Tibial artery (tissue), 4 donors: ENCODE measurements around the gene ARNT2.
A peak's percentile ranks its signal among the peaks of the same experiment; 100 is the strongest.

Experiments used
- DNase-seq, 2 donors: peaks; one replicate each; pipeline ENCODE4 v3.0.0-alpha.2; 2019
- H3K27ac ChIP-seq, 2 donors: fragments of 200-600 bp; sonication (generic) in 1 of 2; 1 replicate in 1 of 2; 2 replicates in 1 of 2; pipeline ENCODE4 v1.5.1; 2018 to 2019; ENCODE audit warnings: mild to moderate bottlenecking in 1 of 2
- H3K27me3 ChIP-seq, 2 donors: fragments of 200-600 bp; sonication (generic) in 1 of 2; one replicate each; pipeline versions ENCODE4 v1.5.1 to v1.6.0; 2016 to 2019
- H3K36me3 ChIP-seq, 3 donors: fragments of 200-600 bp; sonication (generic) in 2 of 3; one replicate each; pipeline ENCODE4 v1.5.1; 2016 to 2019; ENCODE audit warnings: mild to moderate bottlenecking in 2 of 3
- H3K4me1 ChIP-seq, 4 donors: fragments of 200-600 bp; sonication (generic) in 2 of 4; 1 replicate in 3 of 4; 2 replicates in 1 of 4; pipeline ENCODE4 v1.5.1; 2016 to 2019
- H3K4me3 ChIP-seq, 2 donors: fragments of 200-600 bp; sonication (generic) in 1 of 2; 1 replicate in 1 of 2; 2 replicates in 1 of 2; pipeline ENCODE4 v1.5.1; 2018 to 2019; ENCODE audit warnings: mild to moderate bottlenecking in 2 of 2
- H3K9me3 ChIP-seq, 3 donors: fragments of 200-600 bp; sonication (generic) in 1 of 3; one replicate each; pipeline ENCODE4 v1.5.1; 2016 to 2019
- CTCF ChIP-seq, 2 experiments: fragments of 200-600 bp in 1 of 2; fragments of 450-650 bp in 1 of 2; IDR thresholded peaks; one replicate each; pipeline ENCODE4 v1.5.1; 2017 to 2019; ENCODE audit warnings: antibody characterized with exemption in 2 of 2, mild to moderate bottlenecking in 1 of 2, moderate library complexity in 1 of 2
- intact Hi-C: fragments of 100-400 bp; cut with DNase I; formaldehyde crosslinking; loops from one replicate; pipeline ENCODE4 v1.15.0; 2023; ENCODE audit warnings: low total_unique reads

The ARNT2 gene

GRCh38 chr15:80578206-80578595 lies 174.0 kb downstream of the ARNT2 start:
- TF ChIP-seq CTCF (IDR thresholded peaks at IDR 0.05): no peak
- Histone ChIP-seq H3K9me3 (no peaks in the 10 kb centered on the region), H3K27me3 (no peaks in the 10 kb centered on the region), H3K4me1 (no peaks in the 10 kb centered on the region), H3K36me3 (peaks cover 24 to 70% (median 34%) of the 10 kb centered on the region in 3 donors), H3K27ac (no peak overlapping the region), H3K4me3 (no peak overlapping the region)
- peak in 1 of 2 donors; percentile 16 for DNase-seq
- intact Hi-C loops: no loop called here

- no peak overlapping the region for H3K27ac ChIP-seq
- no peak for TF ChIP-seq CTCF (IDR thresholded peaks at IDR 0.05)
- DNase-seq: peak in 1 of 2 donors; percentile 15
- no peaks in the 10 kb centered on the region for H3K9me3 ChIP-seq
- intact Hi-C loops: no loop called here
- H3K27me3 ChIP-seq: no peaks in the 10 kb centered on the region
- no peaks in the 10 kb centered on the region for H3K4me1 ChIP-seq
- H3K36me3 ChIP-seq: peaks cover 24 to 76% (median 34%) of the 10 kb centered on the region in 3 donors
- H3K4me3 ChIP-seq: no peak overlapping the region
Measured at GRCh38 chr15:80578871-80579270, 174.7 kb downstream of the ARNT2 start.

GRCh38 chr15:80579611-80580010 lies 175.4 kb downstream of the ARNT2 start:
- no peaks in the 10 kb centered on the region for H3K9me3 ChIP-seq
- no peak overlapping the region for H3K27ac ChIP-seq
- no peak overlapping the region for H3K4me3 ChIP-seq
- no peaks in the 10 kb centered on the region for H3K27me3 ChIP-seq
- intact Hi-C loops: no loop called here
- peak in 1 of 2 donors; percentile 0 for DNase-seq
- TF ChIP-seq CTCF (IDR thresholded peaks at IDR 0.05): no peak
- no peaks in the 10 kb centered on the region for H3K4me1 ChIP-seq
- peaks cover 21 to 75% (median 29%) of the 10 kb centered on the region in 3 donors for H3K36me3 ChIP-seq

- Histone ChIP-seq H3K4me3 (no peak overlapping the region), H3K27me3 (no peaks in the 10 kb centered on the region), H3K36me3 (peaks cover 16 to 74% (median 25%) of the 10 kb centered on the region in 3 donors), H3K9me3 (no peaks in the 10 kb centered on the region), H3K4me1 (no peaks in the 10 kb centered on the region), H3K27ac (no peak overlapping the region)
- intact Hi-C loops: no loop called here
- no peak for TF ChIP-seq CTCF (IDR thresholded peaks at IDR 0.05)
- peak in 1 of 2 donors; percentile 7 for DNase-seq
Measured at GRCh38 chr15:80580106-80580505, 175.9 kb downstream of the ARNT2 start.

GRCh38 chr15:80580536-80581260 lies 176.5 kb downstream of the ARNT2 start:
- no peaks in the 10 kb centered on the region for H3K9me3 ChIP-seq
- no peaks in the 10 kb centered on the region for H3K27me3 ChIP-seq
- intact Hi-C loops: no loop called here
- DNase-seq: peak; percentile 5 to 28
- H3K36me3 ChIP-seq: peaks cover 12 to 74% (median 19%) of the 10 kb centered on the region in 3 donors
- TF ChIP-seq CTCF (IDR thresholded peaks at IDR 0.05): no peak
- H3K27ac ChIP-seq: no peak overlapping the region
- H3K4me1 ChIP-seq: no peaks in the 10 kb centered on the region
- no peak overlapping the region for H3K4me3 ChIP-seq
